ENCODE results near the gene FANCD2.
"Not testable (repeated sequence)": the region's sequence is repeated elsewhere in the genome, so short reads cannot be mapped to it uniquely, and the experiment has no call there.

The FANCD2 gene

GRCh38 chr3:10026084-10026890 lies at the start of gene FANCD2:
Gene FANCD2, plus strand, starts transcription at chr3:10026437. Its CDS starts 2,221 bp downstream, at chr3:10028658.
- DNase-seq (ENCODE audit: low spot score) = peak; percentile 78

DNA sequence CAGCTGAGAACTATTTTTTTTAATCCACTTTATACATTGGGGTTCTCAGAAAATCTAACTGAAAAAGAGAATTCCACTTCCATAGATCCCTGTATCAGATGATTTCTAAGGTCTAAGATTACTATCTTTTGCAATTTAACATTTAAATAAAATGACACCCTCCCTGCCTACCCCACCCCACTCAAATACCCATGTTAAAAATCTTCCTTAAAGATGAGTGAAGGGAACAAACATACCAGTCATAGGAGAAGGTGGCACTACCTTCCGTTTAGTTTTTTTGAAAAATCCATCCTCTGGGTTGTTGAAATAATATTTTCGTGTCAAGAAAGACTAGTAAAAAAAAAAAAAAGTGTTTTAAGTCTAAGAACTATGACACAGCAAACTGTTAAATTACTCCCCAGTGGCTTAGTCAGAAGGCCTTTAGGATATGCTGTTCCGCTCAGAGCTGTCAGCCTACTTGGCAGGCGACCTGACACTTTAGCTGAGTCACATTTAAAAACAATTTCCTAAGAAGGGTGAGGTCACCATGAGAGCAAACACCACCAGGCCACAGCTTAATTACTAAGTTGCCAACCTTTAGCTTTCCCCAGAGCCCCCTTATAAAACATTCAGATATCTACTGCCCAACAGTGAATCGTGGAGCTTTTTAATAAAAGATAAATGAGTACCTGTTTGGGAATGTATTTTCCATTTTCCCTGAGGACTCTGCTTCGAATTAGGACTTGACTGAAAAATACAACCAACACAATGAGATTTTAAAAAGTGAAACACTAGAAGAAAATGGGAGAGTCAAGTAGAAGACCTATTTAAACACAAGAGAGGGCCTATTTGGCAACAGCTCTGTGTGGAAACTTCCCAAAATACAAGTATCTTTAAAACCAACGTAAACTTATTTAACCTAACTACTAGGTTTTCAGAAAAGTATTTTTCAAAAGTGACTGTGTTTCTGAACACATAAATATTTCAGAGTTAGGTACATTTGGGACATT lies 49.2 kb upstream of the FANCD2 start:
- peak; percentile 96 for DNase-seq (ENCODE audit: low spot score)

- DNase-seq (ENCODE audit: low spot score) = no peak
These were observed 47.4 kb upstream of the FANCD2 start for GRCh38 chr3:9978710-9979305.

- no peak for DNase-seq (ENCODE audit: low spot score)
These were observed 46.0 kb upstream of the FANCD2 start for GRCh38 chr3:9980251-9980650.

DNA sequence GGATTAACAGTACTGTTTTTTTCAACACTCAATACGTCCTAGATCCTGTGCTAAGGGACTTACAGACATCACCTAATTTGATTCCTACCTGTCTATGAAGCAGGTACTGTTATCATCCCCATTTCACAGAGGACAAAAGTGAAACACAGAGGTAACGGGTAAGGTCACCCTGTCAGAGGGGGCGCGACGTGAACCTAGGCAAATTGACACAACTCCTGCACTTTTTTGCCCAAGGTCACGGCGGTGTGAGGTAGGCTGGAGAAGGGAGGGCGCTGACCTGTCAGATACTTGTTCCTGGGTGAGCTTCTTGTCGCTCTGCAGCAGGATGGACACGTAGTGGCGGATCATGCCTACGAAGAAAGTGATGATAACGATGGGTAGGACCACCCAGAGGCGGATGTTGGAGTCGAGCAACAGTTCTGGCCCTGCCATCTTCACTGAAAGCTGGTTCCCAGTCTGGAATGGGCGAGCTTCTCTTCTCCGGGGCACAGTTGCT lies 40.0 kb upstream of the FANCD2 start:
- no peak for DNase-seq (ENCODE audit: low spot score)

- no peak for DNase-seq (ENCODE audit: low spot score)
These were observed 32.0 kb upstream of the FANCD2 start for GRCh38 chr3:9994086-9994844.

GRCh38 chr3:10000686-10001085 lies 25.6 kb upstream of the FANCD2 start:
- no peak for DNase-seq (ENCODE audit: low spot score)

- no peak for DNase-seq (ENCODE audit: low spot score)
These were observed 23.3 kb upstream of the FANCD2 start for GRCh38 chr3:10002951-10003350.

DNA sequence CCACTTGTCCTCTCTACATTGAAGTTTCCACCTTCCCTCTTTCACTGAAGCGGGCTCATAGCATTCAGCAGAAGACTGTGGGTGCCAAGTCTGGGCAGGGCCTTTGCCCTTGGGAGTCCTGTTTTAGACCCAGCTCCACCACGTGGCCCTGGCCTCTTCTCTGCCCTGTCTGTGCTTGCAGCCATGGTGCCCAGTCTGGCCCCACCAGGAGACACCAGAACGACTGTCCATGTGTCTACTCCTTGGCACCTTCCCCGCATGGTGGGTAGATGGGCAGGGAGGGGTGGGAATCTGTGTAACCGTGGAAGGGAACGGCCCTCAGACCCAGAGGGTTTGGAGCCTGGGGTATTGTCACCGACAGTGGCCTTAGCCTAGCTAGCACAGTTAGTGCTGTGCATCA lies 21.7 kb upstream of the FANCD2 start:
- no peak for DNase-seq (ENCODE audit: low spot score)

DNA sequence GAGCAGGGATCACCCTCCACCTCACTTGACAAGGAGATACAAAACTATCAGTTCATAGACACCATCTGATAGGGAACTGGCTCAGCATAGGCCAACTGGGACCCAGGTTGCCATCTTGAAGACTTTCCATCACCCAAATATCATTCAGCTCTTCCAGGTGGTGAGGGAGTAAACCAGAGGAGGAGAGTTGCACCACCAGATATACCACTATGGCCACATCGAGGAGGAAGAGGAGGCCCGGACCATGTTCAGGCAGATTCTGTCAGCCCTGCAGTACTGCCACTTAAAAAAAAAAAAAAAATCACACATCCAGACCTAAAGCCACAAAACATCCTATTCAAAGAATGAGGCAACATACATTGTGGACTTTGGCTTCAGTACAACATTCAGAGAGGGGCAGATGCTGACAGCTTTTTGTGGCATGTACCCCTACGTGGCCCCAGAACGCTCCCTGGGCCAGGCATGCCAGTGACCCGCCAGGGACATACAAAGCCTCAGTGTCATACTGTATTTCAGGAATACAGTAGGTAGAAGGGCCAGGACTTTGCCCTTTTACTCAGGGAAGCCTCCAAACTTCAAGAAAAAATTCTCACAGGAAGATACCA lies 21.2 kb upstream of the FANCD2 start:
- no peak for DNase-seq (ENCODE audit: low spot score)

DNA sequence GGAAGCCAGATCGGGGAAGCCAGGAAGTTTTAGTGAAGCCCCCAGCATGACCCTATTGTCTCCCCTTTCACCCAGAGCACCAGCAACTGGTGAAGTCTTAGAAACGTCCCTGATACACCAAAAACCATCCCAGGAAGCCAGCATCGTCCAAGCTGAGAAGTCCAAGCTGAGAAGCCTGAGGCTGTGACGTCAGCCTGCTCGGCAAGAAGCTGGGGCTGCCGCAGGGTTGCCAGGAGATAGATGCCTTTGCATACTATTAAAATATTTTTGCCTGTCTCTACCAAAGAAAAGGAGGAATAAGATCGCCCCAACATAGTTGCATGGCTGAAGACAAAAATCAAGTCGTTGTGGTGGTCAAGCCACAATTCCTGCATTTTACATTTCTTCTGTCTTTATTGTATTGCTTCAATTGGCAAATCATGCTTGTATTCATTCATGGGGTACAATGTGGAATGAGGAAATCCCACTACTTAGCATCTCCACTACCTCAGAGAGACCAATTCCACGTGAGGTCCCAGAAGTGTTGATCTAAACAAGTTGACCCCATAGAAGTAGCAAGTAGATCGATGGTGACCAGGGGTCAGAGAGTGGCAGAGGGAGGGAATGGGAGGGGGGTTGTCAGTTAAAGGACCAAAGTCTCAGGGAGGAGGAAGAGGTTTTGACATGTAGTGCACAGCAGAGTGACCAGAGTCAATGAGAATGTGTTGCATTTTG lies 20.0 kb upstream of the FANCD2 start:
- DNase-seq (ENCODE audit: low spot score) = no peak

GRCh38 chr3:10006762-10007090 lies 19.5 kb upstream of the FANCD2 start:
- no peak for DNase-seq (ENCODE audit: low spot score)

DNA sequence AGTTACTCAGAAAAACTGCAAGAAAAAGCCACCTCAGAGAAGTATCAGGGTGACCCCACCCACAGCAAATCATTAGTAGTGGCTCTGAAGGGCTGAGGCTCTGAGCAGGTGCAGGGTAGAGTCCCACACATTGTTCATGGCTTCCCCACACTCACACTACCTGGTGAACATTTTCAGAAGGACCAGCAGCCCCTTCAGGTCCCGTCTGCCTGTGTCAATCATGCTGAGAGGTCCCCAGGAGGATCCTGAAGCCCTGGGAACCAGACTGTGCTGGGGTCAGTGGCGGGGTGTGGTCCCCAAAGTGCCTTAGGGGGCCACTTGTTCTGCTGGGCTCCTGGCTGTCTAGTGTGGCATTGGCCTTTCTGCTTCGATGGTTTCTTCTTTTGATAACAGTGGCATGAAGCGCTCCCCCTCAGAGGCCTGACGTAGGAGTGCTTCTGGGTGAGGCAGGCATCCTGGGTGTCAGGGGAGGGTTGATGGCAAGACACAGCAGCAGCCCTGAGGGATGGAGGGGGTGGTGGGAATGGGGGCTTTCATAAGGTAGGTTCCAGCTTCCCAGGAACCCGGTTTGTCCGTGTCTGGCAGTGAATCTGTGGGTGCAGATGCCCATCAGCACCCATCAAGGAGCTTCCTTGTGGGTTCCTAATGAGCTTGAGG lies 19.0 kb upstream of the FANCD2 start:
- DNase-seq (ENCODE audit: low spot score) = no peak

- DNase-seq (ENCODE audit: low spot score) = not testable (repeated sequence)
These were observed 18.0 kb upstream of the FANCD2 start for GRCh38 chr3:10008216-10008587.

- peak; percentile 48 for DNase-seq (ENCODE audit: low spot score)
These were observed 17.5 kb upstream of the FANCD2 start for GRCh38 chr3:10008588-10009344.

GRCh38 chr3:10010421-10010877 lies 15.8 kb upstream of the FANCD2 start:
- DNase-seq (ENCODE audit: low spot score) = no peak

GRCh38 chr3:10010878-10011465 lies 15.3 kb upstream of the FANCD2 start:
- peak; percentile 86 for DNase-seq (ENCODE audit: low spot score)

DNA sequence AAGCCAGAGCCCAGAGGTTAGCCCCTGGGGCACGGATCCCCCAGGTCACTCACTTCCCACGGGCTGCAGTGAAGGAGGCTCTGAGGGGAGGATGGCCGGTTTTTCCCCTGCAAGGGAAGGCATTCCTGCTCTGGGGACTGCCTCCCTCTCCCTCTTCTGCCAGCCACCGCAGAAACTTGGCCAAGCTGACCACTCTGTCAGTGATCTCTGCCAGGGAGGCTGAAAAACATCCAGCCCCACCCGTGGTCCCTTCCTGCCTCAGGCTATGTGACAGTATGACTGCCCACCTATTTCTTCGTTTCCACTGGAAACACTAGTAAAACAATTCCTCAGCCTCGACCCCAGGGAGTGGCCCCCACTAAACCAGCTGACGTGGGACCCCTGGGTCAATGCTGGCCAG lies 14.6 kb upstream of the FANCD2 start:
- DNase-seq (ENCODE audit: low spot score) = no peak

GRCh38 chr3:10012106-10012505 lies 14.1 kb upstream of the FANCD2 start:
- DNase-seq (ENCODE audit: low spot score) = no peak
